CD1c-positive myeloid dendritic cell (primary cell): ENCODE results near the gene PAAF1.
A peak's percentile ranks its signal among the peaks of the same experiment; 100 is the strongest.
"Not testable (repeated sequence)": the region's sequence is repeated elsewhere in the genome, so short reads cannot be mapped to it uniquely, and the experiment has no call there.

Experiments used
- DNase-seq: peaks from one replicate; pipeline ENCODE4 v3.0.0-alpha.2; 2016; ENCODE audit errors: extremely low spot score

The PAAF1 gene

GRCh38 chr11:73876424-73877310, at the start of gene PAAF1, which contains the start of gene COA4:
Gene PAAF1, plus strand, starts transcription at chr11:73876999. Its CDS starts 23 bp downstream, at chr11:73877022.
Gene COA4, minus strand, starts transcription at chr11:73876846. Its CDS starts 3,468 bp downstream, at chr11:73873378.
- DNase-seq: peak; percentile 99

- no peak for DNase-seq
These were observed 46.5 kb upstream of the PAAF1 start for GRCh38 chr11:73830261-73830660.

- no peak for DNase-seq
These were observed 43.7 kb upstream of the PAAF1 start for GRCh38 chr11:73833067-73833466.

GRCh38 chr11:73838443-73839122, 38.2 kb upstream of the PAAF1 start:
- no peak for DNase-seq

GRCh38 chr11:73839123-73839457, 37.7 kb upstream of the PAAF1 start:
- DNase-seq: no peak

- peak; percentile 29 for DNase-seq
These were observed 25.6 kb upstream of the PAAF1 start for GRCh38 chr11:73851046-73851764.

GRCh38 chr11:73852049-73852448, 24.8 kb upstream of the PAAF1 start:
- DNase-seq: no peak

GRCh38 chr11:73854680-73855079, 22.1 kb upstream of the PAAF1 start:
- DNase-seq: no peak

GRCh38 chr11:73856031-73856567, 20.7 kb upstream of the PAAF1 start:
- no peak for DNase-seq

- DNase-seq: no peak
These were observed 17.1 kb upstream of the PAAF1 start for GRCh38 chr11:73859671-73860070.

- no peak for DNase-seq
These were observed 16.6 kb upstream of the PAAF1 start for GRCh38 chr11:73860202-73860601.

- DNase-seq: no peak
These were observed 13.8 kb upstream of the PAAF1 start for GRCh38 chr11:73862986-73863385.

GRCh38 chr11:73866095-73866579, 10.7 kb upstream of the PAAF1 start:
- DNase-seq: no peak

GRCh38 chr11:73866586-73866996, 10.2 kb upstream of the PAAF1 start:
- no peak for DNase-seq

GRCh38 chr11:73869332-73869949, 7.4 kb upstream of the PAAF1 start:
- DNase-seq: no peak

- DNase-seq: no peak
These were observed 6.5 kb upstream of the PAAF1 start for GRCh38 chr11:73870261-73870660.

- DNase-seq: no peak
These were observed 3.9 kb upstream of the PAAF1 start for GRCh38 chr11:73872749-73873357.

GRCh38 chr11:73875380-73875779, 1.4 kb upstream of the PAAF1 start:
- DNase-seq: no peak

GRCh38 chr11:73875840-73876239, 959 bp upstream of the PAAF1 start:
- no peak for DNase-seq

- DNase-seq: no peak
These were observed 2.0 kb downstream of the PAAF1 start for GRCh38 chr11:73878771-73879170.

GRCh38 chr11:73880449-73880848, 3.6 kb downstream of the PAAF1 start:
- not testable (repeated sequence) for DNase-seq
